ENCODE results near the gene SHISA9. TPM values are rescaled to one million over a fixed set of nuclear protein-coding genes. Genes with fewer than 3 reads are reported as not detected.

The SHISA9 gene
- total and polyA plus RNA-seq, 4 donors: under 0.01 to 0.08 (median 0.07) TPM; not detected in 1

DNA sequence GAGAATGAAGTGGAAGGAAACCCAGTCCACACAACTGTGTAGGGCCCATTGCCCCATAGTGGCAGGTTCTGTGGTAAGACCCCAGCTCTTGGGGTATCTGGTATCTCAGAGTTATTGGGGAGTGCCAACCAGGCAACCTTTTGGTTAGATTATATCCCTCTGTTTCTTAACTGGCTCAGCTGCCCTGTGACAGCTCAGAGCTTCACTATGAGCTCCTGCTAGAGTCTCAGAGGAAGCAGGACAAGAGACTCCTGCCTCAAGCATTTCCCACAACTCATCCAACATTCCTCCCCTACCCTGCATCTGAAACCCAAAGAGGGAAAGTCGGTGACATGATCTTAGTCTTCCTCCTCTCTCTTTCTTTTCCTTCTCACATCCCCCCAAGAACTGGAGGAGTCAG lies 292.3 kb downstream of the SHISA9 start:
- H3K9me3 ChIP-seq (ENCODE audit: control insufficient read depth in 4 of 4, low read length in 3 of 4): no peaks in the 10 kb centered on the region

DNA sequence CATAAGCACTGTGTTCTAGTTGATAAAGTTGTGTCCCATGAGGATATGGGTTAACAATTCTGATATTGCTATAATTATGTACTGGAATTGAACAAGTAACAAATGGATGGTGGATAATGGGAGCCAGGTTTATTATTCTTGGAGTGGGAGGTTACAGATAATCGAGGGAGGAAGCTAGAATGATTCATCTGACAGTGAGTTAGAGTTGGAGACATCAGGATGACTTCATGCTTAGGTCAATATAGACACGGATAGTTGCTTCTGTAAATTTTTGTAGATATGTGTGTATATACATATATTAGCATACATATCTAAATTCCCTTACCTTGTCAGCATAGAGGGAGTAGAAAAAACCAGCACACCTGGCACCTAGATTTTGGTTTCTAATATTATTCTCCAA lies 293.4 kb downstream of the SHISA9 start:
- Histone ChIP-seq H3K27ac (ENCODE audit: low read depth in 1 of 2, low read length in 2 of 2) (no peak overlapping the region), H3K4me1 (ENCODE audit: control insufficient read depth in 4 of 4, insufficient read depth in 4 of 4, low read length in 3 of 4) (no peaks in the 10 kb centered on the region), H3K9me3 (ENCODE audit: control insufficient read depth in 4 of 4, low read length in 3 of 4) (no peaks in the 10 kb centered on the region), H3K27me3 (ENCODE audit: control insufficient read depth in 4 of 4, insufficient read depth in 4 of 4, low read length in 3 of 4) (no peaks in the 10 kb centered on the region), H3K36me3 (ENCODE audit: control insufficient read depth in 4 of 4, insufficient read depth in 3 of 4, low read depth in 1 of 4, low read length in 3 of 4) (no peaks in the 10 kb centered on the region), H3K9ac (ENCODE audit: low read depth in 1 of 2, low read length in 2 of 2) (no peak overlapping the region), H3K4me3 (ENCODE audit: low read depth in 1 of 3, low read length in 3 of 3) (no peak overlapping the region)
- no peak for DNase-seq (ENCODE audit: low spot score)
- TF ChIP-seq, protein P1, sequence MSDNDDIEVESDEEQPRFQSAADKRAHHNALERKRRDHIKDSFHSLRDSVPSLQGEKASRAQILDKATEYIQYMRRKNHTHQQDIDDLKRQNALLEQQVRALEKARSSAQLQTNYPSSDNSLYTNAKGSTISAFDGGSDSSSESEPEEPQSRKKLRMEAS (IDR thresholded peaks at IDR 0.05): no peak
- TF ChIP-seq SP1 (IDR thresholded peaks at IDR 0.05): no peak
- TF ChIP-seq HNF4G (IDR thresholded peaks at IDR 0.05): no peak
- TF ChIP-seq, protein P2, sequence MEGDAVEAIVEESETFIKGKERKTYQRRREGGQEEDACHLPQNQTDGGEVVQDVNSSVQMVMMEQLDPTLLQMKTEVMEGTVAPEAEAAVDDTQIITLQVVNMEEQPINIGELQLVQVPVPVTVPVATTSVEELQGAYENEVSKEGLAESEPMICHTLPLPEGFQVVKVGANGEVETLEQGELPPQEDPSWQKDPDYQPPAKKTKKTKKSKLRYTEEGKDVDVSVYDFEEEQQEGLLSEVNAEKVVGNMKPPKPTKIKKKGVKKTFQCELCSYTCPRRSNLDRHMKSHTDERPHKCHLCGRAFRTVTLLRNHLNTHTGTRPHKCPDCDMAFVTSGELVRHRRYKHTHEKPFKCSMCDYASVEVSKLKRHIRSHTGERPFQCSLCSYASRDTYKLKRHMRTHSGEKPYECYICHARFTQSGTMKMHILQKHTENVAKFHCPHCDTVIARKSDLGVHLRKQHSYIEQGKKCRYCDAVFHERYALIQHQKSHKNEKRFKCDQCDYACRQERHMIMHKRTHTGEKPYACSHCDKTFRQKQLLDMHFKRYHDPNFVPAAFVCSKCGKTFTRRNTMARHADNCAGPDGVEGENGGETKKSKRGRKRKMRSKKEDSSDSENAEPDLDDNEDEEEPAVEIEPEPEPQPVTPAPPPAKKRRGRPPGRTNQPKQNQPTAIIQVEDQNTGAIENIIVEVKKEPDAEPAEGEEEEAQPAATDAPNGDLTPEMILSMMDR (IDR thresholded peaks at IDR 0.05; ENCODE audit: low read depth, low read length, missing input control): no peak
- TF ChIP-seq, protein P3, sequence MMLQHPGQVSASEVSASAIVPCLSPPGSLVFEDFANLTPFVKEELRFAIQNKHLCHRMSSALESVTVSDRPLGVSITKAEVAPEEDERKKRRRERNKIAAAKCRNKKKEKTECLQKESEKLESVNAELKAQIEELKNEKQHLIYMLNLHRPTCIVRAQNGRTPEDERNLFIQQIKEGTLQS (IDR thresholded peaks at IDR 0.05): no peak
- no peak for TF ChIP-seq FOXA1 (IDR thresholded peaks at IDR 0.05)
- no peak for TF ChIP-seq YY1 (IDR thresholded peaks at IDR 0.05)
- TF ChIP-seq, protein P4, sequence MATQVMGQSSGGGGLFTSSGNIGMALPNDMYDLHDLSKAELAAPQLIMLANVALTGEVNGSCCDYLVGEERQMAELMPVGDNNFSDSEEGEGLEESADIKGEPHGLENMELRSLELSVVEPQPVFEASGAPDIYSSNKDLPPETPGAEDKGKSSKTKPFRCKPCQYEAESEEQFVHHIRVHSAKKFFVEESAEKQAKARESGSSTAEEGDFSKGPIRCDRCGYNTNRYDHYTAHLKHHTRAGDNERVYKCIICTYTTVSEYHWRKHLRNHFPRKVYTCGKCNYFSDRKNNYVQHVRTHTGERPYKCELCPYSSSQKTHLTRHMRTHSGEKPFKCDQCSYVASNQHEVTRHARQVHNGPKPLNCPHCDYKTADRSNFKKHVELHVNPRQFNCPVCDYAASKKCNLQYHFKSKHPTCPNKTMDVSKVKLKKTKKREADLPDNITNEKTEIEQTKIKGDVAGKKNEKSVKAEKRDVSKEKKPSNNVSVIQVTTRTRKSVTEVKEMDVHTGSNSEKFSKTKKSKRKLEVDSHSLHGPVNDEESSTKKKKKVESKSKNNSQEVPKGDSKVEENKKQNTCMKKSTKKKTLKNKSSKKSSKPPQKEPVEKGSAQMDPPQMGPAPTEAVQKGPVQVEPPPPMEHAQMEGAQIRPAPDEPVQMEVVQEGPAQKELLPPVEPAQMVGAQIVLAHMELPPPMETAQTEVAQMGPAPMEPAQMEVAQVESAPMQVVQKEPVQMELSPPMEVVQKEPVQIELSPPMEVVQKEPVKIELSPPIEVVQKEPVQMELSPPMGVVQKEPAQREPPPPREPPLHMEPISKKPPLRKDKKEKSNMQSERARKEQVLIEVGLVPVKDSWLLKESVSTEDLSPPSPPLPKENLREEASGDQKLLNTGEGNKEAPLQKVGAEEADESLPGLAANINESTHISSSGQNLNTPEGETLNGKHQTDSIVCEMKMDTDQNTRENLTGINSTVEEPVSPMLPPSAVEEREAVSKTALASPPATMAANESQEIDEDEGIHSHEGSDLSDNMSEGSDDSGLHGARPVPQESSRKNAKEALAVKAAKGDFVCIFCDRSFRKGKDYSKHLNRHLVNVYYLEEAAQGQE (IDR thresholded peaks at IDR 0.05): no peak
- TF ChIP-seq TAF1 (conservative IDR thresholded peaks at IDR 0.05): no peak
- WGBS: 71% methylated on average over 2 of the region's 2 CpGs

More for the DNA sequence above, 292.3 kb downstream of the SHISA9 start:
- no peaks in the 10 kb centered on the region for H3K4me1 ChIP-seq (ENCODE audit: control insufficient read depth in 4 of 4, insufficient read depth in 4 of 4, low read length in 3 of 4)
- H3K4me3 ChIP-seq (ENCODE audit: low read depth in 1 of 3, low read length in 3 of 3): no peak overlapping the region
- H3K36me3 ChIP-seq (ENCODE audit: control insufficient read depth in 4 of 4, insufficient read depth in 3 of 4, low read depth in 1 of 4, low read length in 3 of 4): no peaks in the 10 kb centered on the region
- H3K27ac ChIP-seq (ENCODE audit: low read depth in 1 of 2, low read length in 2 of 2): no peak overlapping the region
- H3K27me3 ChIP-seq (ENCODE audit: control insufficient read depth in 4 of 4, insufficient read depth in 4 of 4, low read length in 3 of 4): no peaks in the 10 kb centered on the region
- DNase-seq (ENCODE audit: low spot score): no peak
- WGBS: 80% methylated on average over 1 of the region's 1 CpG
- TF ChIP-seq RAD21 (IDR thresholded peaks at IDR 0.05): no peak
- TF ChIP-seq RXRA (IDR thresholded peaks at IDR 0.05): no peak
- no peak for TF ChIP-seq NR2F2 (IDR thresholded peaks at IDR 0.05)
- no peak for TF ChIP-seq YY1 (IDR thresholded peaks at IDR 0.05)
- no peak for TF ChIP-seq TAF1 (conservative IDR thresholded peaks at IDR 0.05)
- no peak for TF ChIP-seq HNF4A (conservative IDR thresholded peaks at IDR 0.05)
- no peak for TF ChIP-seq HNF4G (IDR thresholded peaks at IDR 0.05)
- no peak for TF ChIP-seq EGR1 (IDR thresholded peaks at IDR 0.05; ENCODE audit: low read depth in 2 of 2)
- H3K9ac ChIP-seq (ENCODE audit: low read depth in 1 of 2, low read length in 2 of 2): no peak overlapping the region
